ENCODE data around the gene IQCM. TPM values are rescaled to one million over a fixed set of nuclear protein-coding genes. Genes with fewer than 3 reads are reported as not detected.

Gene IQCM
- total and polyA plus RNA-seq, 2 donors (not counting 3 experiments of a cell fraction or from before 2014, with no cell fraction given), result not detected

DNA sequence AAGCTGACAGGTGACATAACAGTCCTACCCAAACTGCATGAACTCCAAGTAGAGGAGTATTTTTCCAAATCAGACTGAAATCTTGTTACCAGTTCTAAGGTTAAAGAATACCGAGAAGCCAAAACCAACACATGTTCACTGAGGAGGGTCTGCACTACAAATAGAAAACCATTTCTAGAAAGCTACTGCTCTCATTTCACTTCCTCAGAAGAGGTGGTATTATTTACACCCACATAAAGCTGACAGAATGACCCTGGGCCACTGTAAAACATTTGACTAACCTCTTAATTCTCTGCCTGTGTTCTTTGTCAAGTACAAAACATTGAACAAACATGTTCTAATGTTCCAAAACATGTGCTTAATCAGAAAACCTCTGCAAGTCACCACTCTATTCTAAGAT, 95.8 kb downstream of the IQCM start:
- Histone ChIP-seq H3K9me3 (replicated peaks; ENCODE audit: control insufficient read depth, insufficient read depth, low read length) (no peaks in the 10 kb centered on the region), H3K79me2 (ENCODE audit: control insufficient read depth, insufficient read depth, low read length) (no peaks in the 10 kb centered on the region), H3K9ac (replicated peaks; ENCODE audit: extremely low read depth, insufficient read depth, low read length) (no peak overlapping the region), H3K4me2 (ENCODE audit: insufficient read depth, low read length) (no peak overlapping the region), H3K9me1 (replicated peaks; ENCODE audit: control insufficient read depth, extremely low read depth, insufficient read depth, low read length) (no peaks in the 10 kb centered on the region), H3K4me1 (ENCODE audit: control insufficient read depth, extremely low read depth, insufficient read depth, low read length) (no peaks in the 10 kb centered on the region), H2AFZ (ENCODE audit: low read depth, low read length) (no peak overlapping the region), H3K27ac (ENCODE audit: insufficient read depth, low read depth, low read length) (no peak overlapping the region), H3K36me3 (ENCODE audit: control insufficient read depth in 2 of 2, extremely low read depth in 1 of 2, insufficient read depth in 2 of 2, low read length in 2 of 2) (no peaks in the 10 kb centered on the region), H3K27me3 (ENCODE audit: control insufficient read depth in 2 of 2, insufficient read depth in 2 of 2, low read length in 2 of 2) (no peaks in the 10 kb centered on the region), H4K20me1 (replicated peaks; ENCODE audit: control insufficient read depth, extremely low read depth, insufficient read depth, low read length) (no peaks in the 10 kb centered on the region), H3K4me3 (replicated peaks in 1 of 3; ENCODE audit: insufficient read depth in 1 of 3, low read depth in 1 of 3, low read length in 3 of 3) (no peak overlapping the region)
- DNase-seq (ENCODE audit: low read depth, low spot score) (no peak), FAIRE-seq (no peak)
- ChIA-PET CTCF (no interaction called here), POLR2A (no interaction called here)
- intact Hi-C loops (cut with micrococcal nuclease), result no loop called here
- BruUV-seq (replicated peaks), result no TSS peak
- TF ChIP-seq MYC (IDR thresholded peaks at IDR 0.05; ENCODE audit: low read depth, low read length) (no peak), POLR2A (IDR thresholded peaks at IDR 0.05; ENCODE audit: low read depth, low read length) (no peak), FOS (IDR thresholded peaks at IDR 0.05; ENCODE audit: borderline replicate concordance, insufficient read depth, low read length) (no peak), POLR2AphosphoS5 (IDR thresholded peaks at IDR 0.05; ENCODE audit: insufficient read depth, low read depth, low read length) (no peak), JUN (IDR thresholded peaks at IDR 0.05; ENCODE audit: borderline replicate concordance, insufficient read depth, insufficient read length, low read depth) (no peak)
- TF ChIP-seq, protein P1, sequence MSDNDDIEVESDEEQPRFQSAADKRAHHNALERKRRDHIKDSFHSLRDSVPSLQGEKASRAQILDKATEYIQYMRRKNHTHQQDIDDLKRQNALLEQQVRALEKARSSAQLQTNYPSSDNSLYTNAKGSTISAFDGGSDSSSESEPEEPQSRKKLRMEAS (IDR thresholded peaks at IDR 0.05; ENCODE audit: insufficient read depth, insufficient read length), result no peak
- TF ChIP-seq, protein P2, sequence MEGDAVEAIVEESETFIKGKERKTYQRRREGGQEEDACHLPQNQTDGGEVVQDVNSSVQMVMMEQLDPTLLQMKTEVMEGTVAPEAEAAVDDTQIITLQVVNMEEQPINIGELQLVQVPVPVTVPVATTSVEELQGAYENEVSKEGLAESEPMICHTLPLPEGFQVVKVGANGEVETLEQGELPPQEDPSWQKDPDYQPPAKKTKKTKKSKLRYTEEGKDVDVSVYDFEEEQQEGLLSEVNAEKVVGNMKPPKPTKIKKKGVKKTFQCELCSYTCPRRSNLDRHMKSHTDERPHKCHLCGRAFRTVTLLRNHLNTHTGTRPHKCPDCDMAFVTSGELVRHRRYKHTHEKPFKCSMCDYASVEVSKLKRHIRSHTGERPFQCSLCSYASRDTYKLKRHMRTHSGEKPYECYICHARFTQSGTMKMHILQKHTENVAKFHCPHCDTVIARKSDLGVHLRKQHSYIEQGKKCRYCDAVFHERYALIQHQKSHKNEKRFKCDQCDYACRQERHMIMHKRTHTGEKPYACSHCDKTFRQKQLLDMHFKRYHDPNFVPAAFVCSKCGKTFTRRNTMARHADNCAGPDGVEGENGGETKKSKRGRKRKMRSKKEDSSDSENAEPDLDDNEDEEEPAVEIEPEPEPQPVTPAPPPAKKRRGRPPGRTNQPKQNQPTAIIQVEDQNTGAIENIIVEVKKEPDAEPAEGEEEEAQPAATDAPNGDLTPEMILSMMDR (IDR thresholded peaks at IDR 0.05; ENCODE audit: extremely low read depth in 1 of 2, insufficient read depth in 1 of 2, low read depth in 1 of 2, low read length in 2 of 2), result no peak
- dilution Hi-C loops (cut with MboI; ENCODE audit: extremely low pct_ligation_motif_present, low sequenced_read_pairs), result no loop called here
